Colonic mucosa (tissue), 4 donors: Measurements from ENCODE around the gene CHI3L1. TPM values are rescaled to one million over a fixed set of nuclear protein-coding genes. Genes with fewer than 3 reads are reported as not detected.

Experiments
- DNase-seq: peaks from one replicate; pipeline ENCODE4 v3.0.0-alpha.2; 2020
- H3K27ac ChIP-seq: fragments of 200-600 bp; one replicate; pipeline ENCODE4 v1.8.0; 2021
- H3K27me3 ChIP-seq: fragments of 200-600 bp; one replicate; pipeline ENCODE4 v1.8.0; 2021
- H3K36me3 ChIP-seq: fragments of 200-600 bp; one replicate; pipeline ENCODE4 v1.8.0; 2021
- H3K4me1 ChIP-seq: fragments of 200-600 bp; one replicate; pipeline ENCODE4 v1.8.0; 2021; ENCODE audit warnings: mild to moderate bottlenecking
- H3K4me3 ChIP-seq: fragments of 200-600 bp; one replicate; pipeline ENCODE4 v1.8.0; 2021
- H3K9ac ChIP-seq, 2 donors: one replicate each; pipeline ENCODE4 v1.7.0; 2013; ENCODE audit warnings: control low read depth in 2 of 2, low read depth in 2 of 2, low read length in 2 of 2
- H3K9me3 ChIP-seq: fragments of 200-600 bp; one replicate; pipeline ENCODE4 v1.8.0; 2021
- CTCF ChIP-seq: fragments of 200-600 bp; IDR thresholded peaks from one replicate; pipeline ENCODE4 v1.8.0; 2022; ENCODE audit warnings: antibody characterized with exemption, mild to moderate bottlenecking
- intact Hi-C: fragments of 100-400 bp; cut with DNase I; formaldehyde crosslinking; loops from one replicate; pipeline ENCODE4 v1.14.1; 2022
- total RNA-seq, 2 donors: library from RNA; stranded (reverse); fragmentation: NEBNext Ultra II Directional in 1 of 2; extraction: Animal tissue kit (Norgen Biotek cat#: 25700) in 1 of 2; gene quantifications; one replicate each; pipeline ENCODE4 v1.2.1, GENCODE V29; 2021
- donor health status: healthy.
- donor health status: DM: no; HTN: no; CAD: no.
- donor health status: DM: no; HTN: no; CAD: no.

Gene CHI3L1
- total RNA-seq, 2 donors from 2014 or later, result 0.61 to 1.3 TPM

GRCh38 chr1:203129501-203130231, 56.8 kb downstream of the CHI3L1 start:
- DNase-seq, result no peak

More at GRCh38 chr1:203129501-203130231, 56.8 kb downstream of the CHI3L1 start:
- no peaks in the 10 kb centered on the region for H3K4me1 ChIP-seq
- H3K27me3 ChIP-seq, result peaks cover 19% of the 10 kb centered on the region
- TF ChIP-seq CTCF, result no peak
- intact Hi-C loops, result no loop called here
- no peak overlapping the region for H3K4me3 ChIP-seq
- no peaks in the 10 kb centered on the region for H3K36me3 ChIP-seq
- H3K27ac ChIP-seq, result no peak overlapping the region
- H3K9ac ChIP-seq, result no peak overlapping the region
- no peaks in the 10 kb centered on the region for H3K9me3 ChIP-seq

Other genes with a start within 250 kb of the CHI3L1 start
- 10 to 100 TPM; 82.1 to 82.7 TPM for gene ADIPOR1, start 228.4 kb downstream of the CHI3L1 start, total RNA-seq
- 10 to 100 TPM; 22.2 to 23.4 TPM for gene CYB5R1, start 219.4 kb downstream of the CHI3L1 start, total RNA-seq
- 100 to 1,000 TPM; 117 to 134 TPM for gene TMEM183A, start 179.3 kb downstream of the CHI3L1 start, total RNA-seq
- 1 to 10 TPM; 1.6 to 7.3 TPM for gene PPFIA4, start 160.2 kb downstream of the CHI3L1 start, total RNA-seq
- not detected for gene MYOG, start 100.7 kb downstream of the CHI3L1 start, total RNA-seq
- 1 to 10 TPM in 1 of 2 donors, under 1 TPM in 1; 0.42 to 1.6 TPM for gene ADORA1, start 59.0 kb downstream of the CHI3L1 start, total RNA-seq
- not detected for gene MYBPH, start 10.9 kb downstream of the CHI3L1 start, total RNA-seq
- gene CHIT1, start 43.0 kb upstream of the CHI3L1 start, total RNA-seq, result under 1 TPM in 1 of 2 donors, not detected in 1; 0.30 TPM
- gene BTG2, start 118.8 kb upstream of the CHI3L1 start, total RNA-seq, result 10 to 100 TPM; 66.4 to 88.0 TPM
- 10 to 100 TPM; 38.6 to 49.3 TPM for gene FMOD, start 164.4 kb upstream of the CHI3L1 start, total RNA-seq